CD1c-positive myeloid dendritic cell (primary cell): ENCODE results near the gene SERTAD3.
"Not testable (repeated sequence)": the region's sequence is repeated elsewhere in the genome, so short reads cannot be mapped to it uniquely, and the experiment has no call there.

Experiments
- DNase-seq: peaks from one replicate; pipeline ENCODE4 v3.0.0-alpha.2; 2016; ENCODE audit errors: extremely low spot score

Gene SERTAD3

DNA sequence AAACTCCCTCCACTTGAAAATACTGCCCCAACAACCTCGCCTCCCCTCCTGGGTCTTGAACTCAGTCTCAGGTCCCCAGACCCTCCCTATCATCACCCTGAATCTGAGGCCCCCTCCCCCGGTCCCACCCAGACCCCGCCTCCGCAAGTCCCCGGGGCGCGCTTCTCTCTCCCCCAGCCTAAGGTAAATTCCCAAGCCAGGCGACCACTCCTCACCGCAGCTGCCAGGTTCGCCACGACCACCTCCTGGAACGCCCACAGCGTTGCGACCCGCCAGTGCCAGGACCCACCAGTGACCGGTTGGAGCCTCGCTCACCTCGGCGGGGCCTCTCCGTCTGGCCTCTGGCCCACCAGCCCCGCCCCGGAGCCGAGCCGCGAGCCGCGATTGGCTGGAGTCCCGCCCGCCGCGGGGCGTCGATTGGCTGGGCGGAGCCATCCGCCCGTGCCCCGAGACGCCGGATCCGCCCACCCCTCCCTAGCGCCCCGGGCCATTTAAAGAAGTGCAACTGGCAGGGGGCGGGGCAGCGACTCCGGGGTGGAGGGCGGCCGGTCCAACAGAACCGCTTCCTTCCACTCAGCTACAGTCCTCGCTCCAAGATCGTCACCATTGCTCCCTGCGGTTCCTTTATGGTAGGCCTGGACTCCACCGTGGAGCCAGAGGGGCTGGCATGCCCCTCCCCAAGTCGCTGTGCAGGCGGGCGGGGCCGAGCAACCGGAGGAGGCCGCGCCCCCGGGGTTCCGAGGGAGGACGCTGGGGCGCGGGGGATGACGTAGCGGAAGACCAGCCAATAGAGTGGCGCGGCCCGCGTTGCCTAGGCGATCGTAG is at the start of gene SERTAD3:
SERTAD3 (minus strand) TSS at position 336 of the 825 bp plus-strand sequence. CDS start 2,255 bp downstream, outside the sequence.
- peak; percentile 99 for DNase-seq

GRCh38 chr19:40493778-40494177 is 49.6 kb upstream of the SERTAD3 start:
- DNase-seq: no peak

DNA sequence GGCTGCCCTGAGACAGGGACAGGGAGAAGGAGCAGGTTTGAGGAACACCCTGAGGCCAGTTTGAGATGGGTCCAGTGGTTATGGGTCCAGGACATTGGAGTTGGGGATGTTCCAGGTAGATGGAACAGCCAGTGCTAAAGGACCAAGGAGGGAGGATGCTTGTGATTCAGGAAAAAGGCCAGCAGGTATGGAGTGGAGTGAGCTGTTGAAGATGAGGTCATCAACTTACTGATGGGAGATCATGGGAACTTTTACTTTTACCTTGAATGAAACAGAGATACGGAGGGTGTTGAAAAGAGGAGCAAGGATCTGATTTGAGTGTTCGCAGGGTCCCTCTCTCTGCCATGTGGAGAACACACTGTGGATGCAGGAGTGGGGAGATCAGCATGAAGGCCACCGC is 48.1 kb upstream of the SERTAD3 start:
- DNase-seq: no peak

DNA sequence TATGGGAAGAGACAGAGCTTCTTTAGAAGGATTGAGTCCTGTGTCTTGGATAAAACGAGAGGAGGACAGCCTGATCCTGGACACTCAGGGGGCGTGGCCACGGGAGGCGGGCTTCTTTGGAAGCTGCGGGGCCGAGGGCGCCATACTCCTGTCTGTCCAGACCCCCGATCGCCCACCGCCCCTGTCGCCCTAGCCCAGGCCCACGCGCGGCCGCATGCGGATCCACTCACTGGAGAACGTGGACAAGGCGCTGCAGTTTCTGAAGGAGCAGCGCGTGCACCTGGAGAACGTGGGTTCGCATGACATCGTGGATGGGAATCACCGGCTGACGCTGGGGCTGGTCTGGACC is 45.7 kb upstream of the SERTAD3 start:
- DNase-seq: no peak

GRCh38 chr19:40486017-40486416 is 41.9 kb upstream of the SERTAD3 start:
- no peak for DNase-seq

DNA sequence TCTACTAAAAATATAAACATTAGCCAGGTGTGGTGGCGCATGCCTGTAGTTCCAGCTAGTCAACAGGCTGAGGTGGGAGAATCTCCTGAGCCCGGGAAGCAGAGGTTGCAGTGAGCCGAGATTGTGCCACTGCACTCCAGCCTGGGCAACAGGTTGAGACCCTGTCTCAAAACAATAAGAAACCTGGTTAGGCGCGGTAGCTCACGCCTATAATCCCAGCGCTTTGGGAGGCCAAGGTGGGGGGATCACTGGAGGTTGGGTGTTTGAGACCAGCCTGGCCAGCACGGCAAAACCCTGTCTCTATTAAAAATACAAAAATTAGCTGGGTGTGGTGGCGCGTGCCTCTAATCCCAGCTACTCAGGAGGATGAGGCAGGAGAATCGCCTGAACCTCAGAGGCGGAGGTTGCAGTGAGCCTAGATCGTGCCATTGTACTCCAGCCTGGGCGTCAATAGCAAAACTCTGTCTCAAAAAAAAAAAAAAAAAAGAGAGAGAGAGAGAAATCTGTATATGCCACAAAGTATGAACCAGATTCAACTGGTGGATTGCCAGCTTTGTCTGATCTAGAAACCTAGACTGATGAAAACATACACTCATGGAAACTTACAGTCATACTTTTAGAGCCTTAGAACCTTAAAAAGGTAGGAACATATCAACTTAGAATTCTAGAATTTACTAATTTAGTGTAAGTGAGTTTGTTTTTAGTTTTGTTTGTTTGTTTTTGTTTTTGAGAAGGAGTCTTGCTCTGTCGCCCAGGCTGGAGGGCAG is 31.9 kb upstream of the SERTAD3 start:
- not testable (repeated sequence) for DNase-seq

GRCh38 chr19:40474737-40475136 is 30.6 kb upstream of the SERTAD3 start:
- no peak for DNase-seq

DNA sequence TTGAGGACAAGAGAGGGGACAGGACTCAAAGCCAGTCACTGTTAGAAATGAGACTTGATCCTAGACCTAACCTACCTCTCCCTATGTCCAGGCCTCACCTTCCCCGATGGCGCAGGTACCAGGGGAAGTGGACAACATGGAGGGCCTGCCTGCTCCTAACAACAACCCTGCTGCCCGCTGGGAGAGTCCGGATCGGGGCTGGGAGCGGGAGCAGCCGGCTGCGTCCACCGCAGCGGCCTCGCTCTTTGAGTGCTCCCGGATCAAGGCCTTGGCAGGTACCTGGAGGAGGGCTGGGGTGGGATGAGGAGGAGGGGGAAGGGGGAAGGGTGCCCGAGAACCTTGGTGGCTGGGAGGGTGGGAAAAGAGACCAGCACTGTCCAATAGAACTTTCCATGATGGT is 28.4 kb upstream of the SERTAD3 start:
- DNase-seq: no peak

DNA sequence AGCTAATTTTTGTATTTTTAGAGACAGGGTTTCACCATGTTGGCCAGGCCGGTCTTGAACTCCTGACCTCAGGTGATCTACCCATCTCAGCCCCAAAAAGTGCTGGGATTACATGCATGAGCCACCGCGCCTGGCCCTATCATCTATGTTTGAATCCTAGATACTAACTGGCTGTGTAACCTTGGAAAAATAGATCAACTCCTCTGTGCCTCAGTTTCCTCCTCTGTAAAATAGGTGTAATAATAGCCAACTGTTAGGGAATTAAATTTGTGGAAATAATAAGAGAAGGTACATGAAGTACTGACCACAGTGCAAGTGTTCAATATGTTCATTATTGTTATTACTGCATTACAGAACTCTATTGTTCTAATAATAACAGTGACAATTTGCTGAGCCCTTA is 27.0 kb upstream of the SERTAD3 start:
- no peak for DNase-seq

DNA sequence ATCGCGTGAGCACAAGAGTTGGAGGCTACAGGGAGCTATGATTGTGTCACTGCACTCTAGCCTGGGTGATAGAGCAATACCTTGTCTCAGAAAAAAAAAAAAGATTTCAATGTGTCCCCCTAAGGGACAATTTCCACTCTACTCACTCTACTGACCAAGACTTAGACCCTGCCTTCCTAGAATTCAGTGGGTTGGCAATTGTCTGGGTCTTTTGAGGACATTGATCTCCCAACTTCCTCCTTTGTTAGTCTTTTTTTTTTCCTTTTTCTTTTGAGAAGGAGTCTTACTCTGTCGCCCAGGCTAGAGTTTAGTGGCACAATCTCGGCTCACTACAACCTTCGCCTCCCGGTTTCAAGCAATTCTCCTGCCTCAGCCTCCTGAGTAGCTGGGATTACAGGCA is 24.9 kb upstream of the SERTAD3 start:
- DNase-seq: peak; percentile 32

DNA sequence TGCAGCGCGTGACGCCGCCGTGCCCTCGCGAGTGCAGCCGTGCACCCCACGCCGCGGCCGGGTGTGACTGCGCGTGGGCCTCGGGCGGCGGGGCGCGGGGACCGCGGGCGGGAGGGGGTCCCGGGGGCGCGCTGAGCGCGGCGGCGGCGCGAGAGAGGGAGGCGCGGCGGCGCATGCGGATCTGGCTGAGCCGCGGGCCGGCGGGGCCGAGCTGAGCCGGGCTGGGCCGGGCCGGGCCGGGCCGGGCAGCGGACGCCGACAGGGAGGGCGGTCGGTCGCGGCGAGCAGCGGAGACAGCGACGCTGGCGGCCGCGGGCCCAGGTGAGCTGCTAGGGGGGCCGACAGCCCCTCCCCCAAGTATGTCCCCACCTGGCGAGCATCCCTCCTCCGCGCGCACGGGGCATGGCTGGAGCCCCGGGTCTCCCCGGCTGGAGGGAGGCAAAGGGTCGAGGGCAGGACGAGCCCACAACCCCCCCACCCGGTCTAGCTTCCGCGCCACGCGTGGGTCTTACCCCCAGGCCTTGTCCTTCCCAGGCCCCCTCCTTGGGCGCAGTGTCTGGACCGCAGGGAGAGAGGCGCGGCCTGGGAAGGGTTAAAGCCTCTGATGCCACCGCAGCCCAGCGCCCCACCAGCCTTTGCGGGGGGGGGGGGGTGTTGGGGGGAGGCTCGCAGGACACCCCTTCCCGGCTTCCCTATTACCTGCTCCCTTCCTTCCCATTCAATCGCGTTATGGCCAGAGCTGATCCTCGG is 23.0 kb upstream of the SERTAD3 start, which contains the start of gene SPTBN4:
SPTBN4 (plus strand) TSS at position 17 of the 750 bp plus-strand sequence. CDS start 5,621 bp downstream, outside the sequence.
- no peak for DNase-seq

GRCh38 chr19:40466219-40466984 is 22.3 kb upstream of the SERTAD3 start:
- DNase-seq: peak; percentile 96

DNA sequence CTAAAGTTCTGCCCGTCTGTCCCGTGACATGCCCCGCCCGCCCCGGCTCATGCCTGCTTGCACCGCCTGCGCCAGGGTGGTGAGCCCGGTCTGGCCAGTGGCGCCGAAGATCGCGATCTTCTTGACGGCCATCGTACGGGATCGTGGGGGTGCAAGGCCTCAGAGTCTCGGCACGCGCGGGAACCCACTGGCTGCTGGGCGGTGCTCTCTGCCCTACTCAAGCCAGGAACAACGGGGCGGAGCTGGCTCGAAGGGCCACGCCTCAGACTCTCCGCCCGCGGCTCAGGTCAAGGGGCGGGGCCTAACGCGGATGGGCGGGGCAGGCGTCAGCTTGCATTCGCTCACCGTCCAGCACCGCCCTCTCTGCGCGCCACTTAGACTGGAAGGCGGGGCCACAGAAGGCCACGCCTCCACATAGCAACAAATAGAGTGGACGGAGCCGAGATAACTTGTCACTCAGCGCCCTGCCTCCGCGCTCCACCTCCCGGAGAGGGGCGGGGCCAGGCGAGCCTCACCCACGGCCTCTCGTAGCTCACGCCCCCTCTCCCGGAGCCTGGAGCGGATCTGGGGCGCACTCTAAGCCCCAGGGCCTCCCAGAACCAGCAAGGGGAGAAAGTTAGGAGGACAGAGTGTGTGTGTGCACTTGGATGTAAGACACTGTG is 21.6 kb upstream of the SERTAD3 start, which contains the start of gene BLVRB:
BLVRB (minus strand) TSS at position 189 of the 662 bp plus-strand sequence; CDS start at position 132, 57 bp downstream.
- peak; percentile 100 for DNase-seq

DNA sequence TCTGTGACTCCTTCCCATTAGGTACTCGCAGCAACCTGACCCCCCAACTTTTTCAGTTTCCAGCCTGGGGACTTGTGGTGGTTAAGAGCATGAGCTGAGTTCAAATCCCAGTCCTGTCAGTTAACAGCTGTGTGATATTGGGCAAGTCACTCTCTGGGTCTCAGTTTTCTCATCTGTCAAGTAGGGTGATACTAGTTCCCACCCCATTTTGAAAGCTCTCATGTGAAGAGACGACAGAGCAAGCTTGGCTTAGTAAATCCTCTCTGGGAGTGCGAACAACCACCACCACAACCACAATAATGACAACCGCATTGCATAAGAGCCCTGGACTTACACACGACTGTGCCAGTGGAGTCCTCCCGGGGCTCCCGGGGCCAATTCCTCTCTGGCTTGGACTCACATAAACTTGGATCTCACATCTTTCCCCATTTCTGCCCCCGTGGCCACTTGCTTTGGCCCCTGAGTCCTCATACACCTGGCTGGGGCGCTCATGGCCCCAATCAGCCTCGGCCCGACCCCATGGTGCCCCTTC is 21.0 kb upstream of the SERTAD3 start:
- DNase-seq: peak; percentile 80

- peak; percentile 95 for DNase-seq
These were observed 20.2 kb upstream of the SERTAD3 start for GRCh38 chr19:40464059-40465024.

DNA sequence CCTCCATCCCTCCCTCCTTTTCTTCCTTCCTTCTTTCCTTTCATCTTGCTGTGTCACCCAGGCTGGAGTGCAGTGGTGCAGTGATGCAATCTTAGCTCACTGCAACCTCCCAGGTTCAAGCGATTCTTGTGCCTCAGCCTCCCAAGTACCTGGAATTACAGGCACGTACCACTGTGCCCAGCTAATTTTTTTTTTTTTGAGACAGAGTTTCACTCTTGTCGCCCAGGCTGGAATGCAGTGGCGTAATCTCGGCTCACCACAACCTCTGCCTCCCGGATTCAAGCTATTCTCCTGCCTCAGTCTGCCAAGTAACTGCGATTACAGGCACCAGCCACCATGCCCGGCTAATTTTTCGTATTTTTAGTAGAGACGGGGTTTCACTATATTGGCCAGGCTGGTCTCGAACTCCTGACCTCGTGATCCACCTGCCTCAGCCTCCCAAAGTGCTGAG is 19.5 kb upstream of the SERTAD3 start:
- peak; percentile 19 for DNase-seq

DNA sequence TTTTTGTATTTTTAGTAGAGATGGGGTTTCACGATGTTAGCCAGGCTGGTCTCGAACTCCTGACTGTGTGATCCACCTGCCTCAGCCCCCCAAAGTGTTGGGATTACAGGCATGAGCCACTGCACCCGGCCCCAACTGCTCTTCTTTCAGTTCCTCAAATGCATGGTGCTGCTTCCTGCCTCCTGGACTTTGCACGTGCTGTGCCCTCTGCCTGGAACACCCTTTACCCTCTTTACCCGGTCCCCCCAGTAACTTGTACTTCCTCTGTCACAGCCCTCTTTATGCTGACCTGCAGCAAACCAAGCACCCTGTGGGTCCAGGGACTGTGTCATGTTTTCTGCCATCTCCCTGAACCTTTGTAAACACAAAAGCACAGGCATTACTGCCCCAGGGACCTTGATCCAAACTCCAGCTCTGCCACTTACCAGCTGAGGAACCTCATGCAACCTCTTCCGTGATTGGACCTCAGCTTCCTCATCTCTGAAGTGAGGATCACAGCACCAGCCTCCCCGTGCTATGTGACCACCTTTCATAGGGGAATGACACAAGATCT is 17.6 kb upstream of the SERTAD3 start:
- DNase-seq: peak; percentile 82

- no peak for DNase-seq
These were observed 16.1 kb upstream of the SERTAD3 start for GRCh38 chr19:40460185-40460584.

- DNase-seq: no peak
These were observed 14.5 kb upstream of the SERTAD3 start for GRCh38 chr19:40458597-40458974.
